Adrenal gland (tissue), 12 donors: ENCODE results near the gene SEC24C. TPM values are rescaled to one million over a fixed set of nuclear protein-coding genes. Genes with fewer than 3 reads are reported as not detected.
A peak's percentile ranks its signal among the peaks of the same experiment; 100 is the strongest.

Source experiments
- DNase-seq, 7 donors: peaks; one replicate each; pipeline ENCODE4 v3.0.0-alpha.2; 2019 to 2020
- H3K27ac ChIP-seq, 5 donors: fragments of 200-600 bp; sonication (generic) in 4 of 5; 1 replicate in 3 of 5; 2 replicates in 2 of 5; pipeline versions ENCODE4 v1.5.1 to v1.8.0; 2016 to 2020; ENCODE audit warnings: mild to moderate bottlenecking in 1 of 5
- H3K27me3 ChIP-seq: fragments of 200-600 bp; 2 replicates; pipeline ENCODE4 v1.8.0; 2021
- H3K36me3 ChIP-seq, 2 donors: fragments of 200-600 bp; replicated peaks in 1 of 2; 1 replicate in 1 of 2; 2 replicates in 1 of 2; pipeline versions ENCODE4 v1.5.1 to v1.8.0; 2018 to 2022
- H3K4me1 ChIP-seq, 2 donors: fragments of 200-600 bp; replicated peaks in 1 of 2; 1 replicate in 1 of 2; 2 replicates in 1 of 2; pipeline versions ENCODE4 v1.5.1 to v1.8.0; 2018 to 2021
- H3K4me3 ChIP-seq, 4 donors: fragments of 200-600 bp; sonication (generic) in 3 of 4; one replicate each; pipeline ENCODE4 v1.5.1; 2016 to 2018
- H3K9me3 ChIP-seq, 3 donors: fragments of 200-600 bp; sonication (generic) in 1 of 3; replicated peaks in 1 of 3; 1 replicate in 2 of 3; 2 replicates in 1 of 3; pipeline versions ENCODE4 v1.5.1 to v1.8.0; 2016 to 2021
- POLR2A ChIP-seq, 2 donors: fragments of 450-650 bp; IDR thresholded peaks; one replicate each; pipeline ENCODE4 v1.6.1; 2017; ENCODE audit warnings: antibody characterized with exemption in 2 of 2, mild to moderate bottlenecking in 2 of 2, moderate library complexity in 1 of 2
- WGBS, 4 donors: extraction: QIAGEN DNeasy Blood & Tissue Kit in 2 of 4; methylation state at CpG; one replicate each; pipeline versions ENCODE4 v1.1.5 to v1.1.7; 2013 to 2017; 5-methylcytosine and 5-hydroxymethylcytosine counted together
- intact Hi-C, 2 donors: fragments of 100-400 bp; cut with DNase I; formaldehyde crosslinking; loops; one replicate each; pipeline versions ENCODE4 v1.14.1 to v1.15.0; 2022 to 2023
- polyA plus RNA-seq, 3 donors: library from polyadenylated mRNA; stranded (reverse); fragments of 200-250 nt in 2 of 3; fragments of 350-450 nt in 1 of 3; fragmentation: Illumina TruSeq in 1 of 3; extraction: RNeasy Lipid Tissue Mini Kit (QIAGEN cat#74804) in 1 of 3; gene quantifications; one replicate each; pipeline ENCODE4 v1.2.3, GENCODE V29; 2013 to 2014
- total RNA-seq, 9 donors: library from RNA; depleted of rRNA in 4 of 9; stranded (reverse); fragments of >200 nt in 4 of 9; fragments of 120-200 nt in 1 of 9; fragmentation: NEBNext Ultra II Directional in 1 of 9; extraction: Animal tissue kit (Norgen Biotek cat#: 25700) in 1 of 9; gene quantifications; one replicate each; pipeline versions ENCODE4 v1.1.0 to v1.2.4, GENCODE V29; 2013 to 2023
- TF ChIP-seq, protein P1 (sequence below), 6 experiments: fragments of 450-650 bp in 4 of 6; fragments of 200-600 bp in 2 of 6; sonication (generic) in 1 of 6; IDR thresholded peaks; 1 replicate in 5 of 6; 2 replicates in 1 of 6; pipeline versions ENCODE4 v1.5.1 to v1.8.0; 2016 to 2021; ENCODE audit warnings: antibody characterized with exemption in 6 of 6, mild to moderate bottlenecking in 2 of 6, moderate library complexity in 1 of 6
- donor health status: healthy with polysubstance abuse.
- donor health status: Bipolar disorder and iron deficiency.
- donor health status: DM: yes; HTN: yes; CAD: no.
- donor health status: DM: no; HTN: no; CAD: no.
- donor health status: DM: no; HTN: no; CAD: no.
- donor health status: DM: yes; HTN: yes; CAD: no.

SEC24C gene
- total and polyA plus RNA-seq, 12 donors = 38.4 to 133 (median 81.2) TPM

DNA sequence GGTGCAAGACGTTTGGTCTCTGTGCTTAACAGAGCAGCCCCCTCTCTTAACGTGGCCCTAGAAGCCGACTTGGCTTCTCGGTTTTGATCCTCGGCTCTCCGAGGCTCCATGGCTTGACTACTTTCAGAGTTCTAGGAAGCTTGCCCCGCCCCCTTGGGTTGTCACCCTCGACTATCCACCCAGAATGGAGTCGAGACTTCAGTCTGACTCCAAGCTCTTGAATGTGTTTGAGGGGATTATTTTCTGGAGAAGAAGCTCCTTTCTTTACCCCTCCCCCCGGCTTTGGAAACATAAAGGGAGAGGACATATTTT lies 448 bp downstream of the SEC24C start:
- peak overlapping the region; percentile 50 to 87 (median 64) for H3K4me3 ChIP-seq
- DNase-seq = peak; percentile 56 to 86 (median 73)
- peaks cover 0 to 34% of the 10 kb centered on the region in 2 donors for H3K36me3 ChIP-seq
- no peaks in the 10 kb centered on the region for H3K27me3 ChIP-seq
- H3K27ac ChIP-seq = peak overlapping the region; percentile 77 to 98 (median 90)
- H3K4me1 ChIP-seq = peaks cover 25 to 43% of the 10 kb centered on the region in 2 donors
- no peaks in the 10 kb centered on the region for H3K9me3 ChIP-seq
- 0 to 1% (median 0%) methylated on average over 5 to 10 of the region's 10 CpGs for WGBS, 4 donors
- intact Hi-C loops = no loop called here
- TF ChIP-seq, protein P1, sequence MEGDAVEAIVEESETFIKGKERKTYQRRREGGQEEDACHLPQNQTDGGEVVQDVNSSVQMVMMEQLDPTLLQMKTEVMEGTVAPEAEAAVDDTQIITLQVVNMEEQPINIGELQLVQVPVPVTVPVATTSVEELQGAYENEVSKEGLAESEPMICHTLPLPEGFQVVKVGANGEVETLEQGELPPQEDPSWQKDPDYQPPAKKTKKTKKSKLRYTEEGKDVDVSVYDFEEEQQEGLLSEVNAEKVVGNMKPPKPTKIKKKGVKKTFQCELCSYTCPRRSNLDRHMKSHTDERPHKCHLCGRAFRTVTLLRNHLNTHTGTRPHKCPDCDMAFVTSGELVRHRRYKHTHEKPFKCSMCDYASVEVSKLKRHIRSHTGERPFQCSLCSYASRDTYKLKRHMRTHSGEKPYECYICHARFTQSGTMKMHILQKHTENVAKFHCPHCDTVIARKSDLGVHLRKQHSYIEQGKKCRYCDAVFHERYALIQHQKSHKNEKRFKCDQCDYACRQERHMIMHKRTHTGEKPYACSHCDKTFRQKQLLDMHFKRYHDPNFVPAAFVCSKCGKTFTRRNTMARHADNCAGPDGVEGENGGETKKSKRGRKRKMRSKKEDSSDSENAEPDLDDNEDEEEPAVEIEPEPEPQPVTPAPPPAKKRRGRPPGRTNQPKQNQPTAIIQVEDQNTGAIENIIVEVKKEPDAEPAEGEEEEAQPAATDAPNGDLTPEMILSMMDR (IDR thresholded peaks at IDR 0.05) = no peak
- no peak for TF ChIP-seq POLR2A (IDR thresholded peaks at IDR 0.05)

DNA sequence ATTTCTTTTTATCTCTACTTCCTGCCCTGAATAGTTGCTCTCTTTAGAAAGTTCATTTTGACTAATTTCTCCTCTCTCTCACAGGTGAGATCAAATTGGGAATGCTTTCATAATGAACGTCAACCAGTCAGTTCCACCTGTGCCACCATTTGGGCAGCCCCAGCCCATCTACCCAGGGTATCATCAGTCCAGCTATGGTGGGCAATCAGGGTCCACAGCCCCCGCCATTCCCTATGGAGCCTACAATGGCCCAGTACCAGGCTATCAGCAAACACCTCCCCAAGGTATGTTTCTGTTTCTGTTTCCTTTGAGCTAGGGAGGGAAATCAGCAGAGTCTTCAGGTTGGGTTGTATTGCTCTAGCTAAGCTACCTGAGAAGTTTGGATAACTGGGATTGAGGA lies 2.5 kb downstream of the SEC24C start:
- H3K36me3 ChIP-seq = peaks cover 0 to 53% of the 10 kb centered on the region in 2 donors
- WGBS, 4 donors = 67 to 88% (median 85%) methylated on average over 2 of the region's 2 CpGs
- TF ChIP-seq POLR2A (IDR thresholded peaks at IDR 0.05) = no peak
- TF ChIP-seq, protein P1 (IDR thresholded peaks at IDR 0.05) = no peak
- H3K4me3 ChIP-seq = no peak overlapping the region
- no peak overlapping the region for H3K27ac ChIP-seq
- peak in 1 of 7 donors; percentile 21 for DNase-seq
- H3K4me1 ChIP-seq = peaks cover 33 to 45% of the 10 kb centered on the region in 2 donors
- H3K27me3 ChIP-seq = no peaks in the 10 kb centered on the region
- intact Hi-C loops = no loop called here
- no peaks in the 10 kb centered on the region for H3K9me3 ChIP-seq

DNA sequence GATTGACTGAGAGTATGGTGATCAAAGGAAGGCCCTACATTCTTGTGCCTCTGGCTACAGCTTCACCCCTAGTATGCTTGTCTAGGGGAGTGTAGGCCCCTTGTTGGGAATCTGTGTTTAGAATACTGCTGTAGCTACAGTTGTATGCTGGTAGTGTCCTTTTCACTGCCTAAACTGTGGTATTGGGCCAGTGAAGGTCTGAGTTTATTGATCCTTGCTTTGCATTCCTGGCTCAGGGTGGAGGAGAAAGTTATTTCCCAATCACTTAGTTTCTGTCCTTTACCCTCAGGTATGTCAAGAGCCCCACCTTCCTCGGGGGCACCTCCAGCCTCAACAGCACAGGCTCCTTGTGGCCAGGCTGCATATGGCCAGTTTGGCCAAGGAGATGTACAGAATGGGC lies 6.6 kb downstream of the SEC24C start:
- DNase-seq = peak in 1 of 7 donors; percentile 30
- no peak overlapping the region for H3K4me3 ChIP-seq
- 86 to 100% (median 96%) methylated on average over 1 of the region's 1 CpG for WGBS, 4 donors
- intact Hi-C loops = no loop called here
- H3K27me3 ChIP-seq = no peaks in the 10 kb centered on the region
- H3K36me3 ChIP-seq = peaks cover 0 to 87% of the 10 kb centered on the region in 2 donors
- no peaks in the 10 kb centered on the region for H3K9me3 ChIP-seq
- no peak overlapping the region for H3K27ac ChIP-seq
- H3K4me1 ChIP-seq = peaks cover 15 to 22% of the 10 kb centered on the region in 2 donors
- TF ChIP-seq POLR2A (IDR thresholded peaks at IDR 0.05) = no peak
- TF ChIP-seq, protein P1 (IDR thresholded peaks at IDR 0.05) = no peak

DNA sequence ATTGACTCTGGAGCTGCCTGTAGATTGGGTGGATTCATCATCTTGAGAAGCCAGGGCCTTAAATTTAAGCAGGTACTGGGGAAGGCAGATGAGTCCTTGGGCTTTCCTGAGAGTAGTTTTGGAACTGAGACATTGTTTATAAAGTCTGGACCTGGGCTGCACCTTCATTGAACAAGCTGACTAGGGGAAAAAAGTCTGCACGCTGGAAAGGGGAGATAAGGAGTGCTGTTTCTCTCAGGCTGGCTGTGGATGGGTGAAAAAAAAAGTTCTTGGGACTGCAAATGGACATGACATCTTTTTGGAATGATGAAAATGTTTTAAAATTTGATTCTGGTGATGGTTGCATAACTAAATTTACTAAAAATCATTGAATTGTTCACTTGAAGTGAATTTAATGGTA lies 12.0 kb downstream of the SEC24C start:
- WGBS, 4 donors = 62 to 74% (median 66%) methylated on average over 1 of the region's 1 CpG

More for the DNA sequence above, 12.0 kb downstream of the SEC24C start:
- no peak overlapping the region for H3K27ac ChIP-seq
- DNase-seq = no peak
- H3K27me3 ChIP-seq = no peaks in the 10 kb centered on the region
- H3K4me3 ChIP-seq = no peak overlapping the region
- TF ChIP-seq, protein P1 (IDR thresholded peaks at IDR 0.05) = no peak
- TF ChIP-seq POLR2A (IDR thresholded peaks at IDR 0.05) = no peak
- H3K9me3 ChIP-seq = no peaks in the 10 kb centered on the region
- intact Hi-C loops = no loop called here
- H3K4me1 ChIP-seq = peaks cover 0 to 6% of the 10 kb centered on the region in 2 donors
- H3K36me3 ChIP-seq = peaks cover 0 to 63% of the 10 kb centered on the region in 2 donors
